Mesothelial cell of epicardium (in vitro differentiated cells): ENCODE results near the gene TMEM236. TPM values are rescaled to one million over a fixed set of nuclear protein-coding genes. Genes with fewer than 3 reads are reported as not detected.

Experiments used
- DNase-seq, 2 experiments: peaks; one replicate each; pipeline ENCODE4 v3.0.0; 2021; ENCODE audit warnings: low spot score in 2 of 2; ENCODE audit not compliant: unreplicated experiment in 2 of 2
- H3K27ac Mint-ChIP-seq: 2 replicates; pipeline ENCODE4 v1.8.0; 2021; ENCODE audit warnings: mixed read lengths
- H3K27me3 Mint-ChIP-seq: 2 replicates; pipeline ENCODE4 v1.8.0; 2021; ENCODE audit warnings: low read depth, mixed read lengths
- H3K36me3 Mint-ChIP-seq: 2 replicates; pipeline ENCODE4 v1.8.0; 2021; ENCODE audit warnings: mixed read lengths
- H3K4me1 Mint-ChIP-seq: 2 replicates; pipeline ENCODE4 v1.8.0; 2021; ENCODE audit warnings: mixed read lengths
- H3K4me3 Mint-ChIP-seq: 2 replicates; pipeline ENCODE4 v1.8.0; 2021; ENCODE audit warnings: mild to moderate bottlenecking, moderate library complexity, mixed read lengths
- H3K9me3 Mint-ChIP-seq: 2 replicates; pipeline ENCODE4 v1.8.0; 2021; ENCODE audit warnings: mixed read lengths
- total RNA-seq: library from RNA; stranded (reverse); gene quantifications from 3 replicates; pipeline ENCODE4 v1.2.1, GENCODE V29; 2021
- TF ChIP-seq, protein P1 (sequence below): fragments of 200-600 bp; sonication (generic); IDR thresholded peaks from one replicate; pipeline ENCODE4 v1.5.0; 2021; ENCODE audit warnings: antibody characterized with exemption; ENCODE audit not compliant: unreplicated experiment

TMEM236 gene
- total RNA-seq, 1 donor from 2014 or later = 0.04 TPM

DNA sequence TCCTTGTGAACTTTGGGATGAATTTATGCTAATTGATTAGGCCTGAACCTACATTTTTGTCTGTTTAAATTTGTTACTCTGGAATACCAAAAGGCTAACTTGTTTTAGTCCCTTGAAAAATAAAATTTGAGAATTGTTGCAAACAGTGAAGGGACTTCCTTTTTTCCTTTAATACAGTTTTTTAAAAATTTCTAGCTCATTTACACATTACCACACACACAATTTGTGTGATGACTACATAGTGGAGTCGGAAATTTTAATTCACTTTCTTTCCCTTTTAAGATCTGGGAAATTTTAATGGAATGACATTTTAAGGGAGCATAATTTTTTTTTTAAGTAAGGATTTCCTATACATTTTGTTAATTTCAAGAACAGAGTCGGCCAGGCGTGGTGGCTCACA is 8.6 kb upstream of the TMEM236 start:
- TF ChIP-seq, protein P1, sequence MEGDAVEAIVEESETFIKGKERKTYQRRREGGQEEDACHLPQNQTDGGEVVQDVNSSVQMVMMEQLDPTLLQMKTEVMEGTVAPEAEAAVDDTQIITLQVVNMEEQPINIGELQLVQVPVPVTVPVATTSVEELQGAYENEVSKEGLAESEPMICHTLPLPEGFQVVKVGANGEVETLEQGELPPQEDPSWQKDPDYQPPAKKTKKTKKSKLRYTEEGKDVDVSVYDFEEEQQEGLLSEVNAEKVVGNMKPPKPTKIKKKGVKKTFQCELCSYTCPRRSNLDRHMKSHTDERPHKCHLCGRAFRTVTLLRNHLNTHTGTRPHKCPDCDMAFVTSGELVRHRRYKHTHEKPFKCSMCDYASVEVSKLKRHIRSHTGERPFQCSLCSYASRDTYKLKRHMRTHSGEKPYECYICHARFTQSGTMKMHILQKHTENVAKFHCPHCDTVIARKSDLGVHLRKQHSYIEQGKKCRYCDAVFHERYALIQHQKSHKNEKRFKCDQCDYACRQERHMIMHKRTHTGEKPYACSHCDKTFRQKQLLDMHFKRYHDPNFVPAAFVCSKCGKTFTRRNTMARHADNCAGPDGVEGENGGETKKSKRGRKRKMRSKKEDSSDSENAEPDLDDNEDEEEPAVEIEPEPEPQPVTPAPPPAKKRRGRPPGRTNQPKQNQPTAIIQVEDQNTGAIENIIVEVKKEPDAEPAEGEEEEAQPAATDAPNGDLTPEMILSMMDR = no peak
- Mint-ChIP-seq H3K4me1 (no peaks in the 10 kb centered on the region), H3K9me3 (no peaks in the 10 kb centered on the region), H3K36me3 (no peaks in the 10 kb centered on the region), H3K27me3 (no peaks in the 10 kb centered on the region), H3K4me3 (no peak overlapping the region), H3K27ac (no peak overlapping the region)
- DNase-seq = no peak

DNA sequence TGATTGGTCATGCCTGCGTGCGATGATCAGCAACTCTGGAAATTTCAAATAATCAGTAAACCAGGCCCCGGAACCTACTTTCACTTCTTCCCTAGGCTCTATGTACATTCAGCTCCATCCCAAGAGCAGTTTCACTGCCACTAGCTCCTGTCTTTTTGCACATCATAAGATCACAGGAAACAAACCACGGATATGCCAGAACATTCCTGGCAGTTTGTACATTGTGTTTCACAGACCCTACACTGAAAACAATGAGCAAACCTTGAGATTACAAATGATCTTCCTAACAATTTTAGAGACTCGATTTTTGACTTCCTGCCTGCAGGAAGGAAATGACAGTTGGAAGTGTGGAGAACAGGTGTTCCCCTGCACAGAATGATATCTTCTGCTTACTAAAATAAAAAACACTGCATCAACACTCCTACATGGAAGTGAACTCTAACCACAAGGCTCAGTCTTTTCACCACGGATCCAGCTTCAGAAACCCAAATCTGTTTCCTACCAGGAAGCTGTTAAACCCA is 7.6 kb upstream of the TMEM236 start:
- no peaks in the 10 kb centered on the region for H3K9me3 Mint-ChIP-seq
- no peaks in the 10 kb centered on the region for H3K4me1 Mint-ChIP-seq
- TF ChIP-seq, protein P1 = no peak
- no peak overlapping the region for H3K27ac Mint-ChIP-seq
- no peak overlapping the region for H3K4me3 Mint-ChIP-seq
- no peaks in the 10 kb centered on the region for H3K36me3 Mint-ChIP-seq
- H3K27me3 Mint-ChIP-seq = no peaks in the 10 kb centered on the region
- no peak for DNase-seq

DNA sequence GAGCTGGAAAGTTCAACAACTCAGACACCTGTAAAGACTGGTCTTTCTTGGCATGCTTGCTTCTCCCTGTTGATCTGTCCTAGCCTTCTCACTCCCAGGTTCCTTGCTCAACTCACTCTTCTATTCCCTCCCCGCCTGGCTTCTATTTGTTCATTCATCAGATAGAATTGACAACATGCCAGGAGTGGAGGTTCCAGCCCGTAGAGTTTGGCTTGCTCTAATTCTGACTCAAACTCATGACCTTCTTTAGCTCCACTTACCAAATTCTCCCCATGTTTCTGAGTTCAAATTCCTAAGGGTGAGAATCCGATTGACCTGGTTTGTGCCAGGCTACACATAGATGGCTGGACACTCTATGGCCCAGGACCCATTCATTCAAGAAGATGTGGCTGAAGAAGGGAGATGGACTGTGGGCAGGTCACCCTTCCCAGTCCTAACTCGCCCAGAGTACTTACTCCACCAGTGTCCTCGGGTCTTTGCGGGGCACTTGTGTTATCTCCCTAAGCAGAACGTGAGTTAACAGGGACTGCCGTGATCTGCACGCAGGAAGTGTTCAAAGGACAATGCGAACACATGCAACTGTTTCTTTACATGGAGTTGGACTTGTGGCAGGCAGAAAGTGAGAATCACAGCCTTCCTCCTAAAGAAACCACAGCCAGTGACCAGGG is 4.0 kb upstream of the TMEM236 start:
- no peaks in the 10 kb centered on the region for H3K9me3 Mint-ChIP-seq
- no peak for DNase-seq
- H3K27me3 Mint-ChIP-seq = no peaks in the 10 kb centered on the region
- no peaks in the 10 kb centered on the region for H3K4me1 Mint-ChIP-seq
- H3K27ac Mint-ChIP-seq = no peak overlapping the region
- TF ChIP-seq, protein P1 = no peak
- H3K36me3 Mint-ChIP-seq = no peaks in the 10 kb centered on the region
- no peak overlapping the region for H3K4me3 Mint-ChIP-seq

DNA sequence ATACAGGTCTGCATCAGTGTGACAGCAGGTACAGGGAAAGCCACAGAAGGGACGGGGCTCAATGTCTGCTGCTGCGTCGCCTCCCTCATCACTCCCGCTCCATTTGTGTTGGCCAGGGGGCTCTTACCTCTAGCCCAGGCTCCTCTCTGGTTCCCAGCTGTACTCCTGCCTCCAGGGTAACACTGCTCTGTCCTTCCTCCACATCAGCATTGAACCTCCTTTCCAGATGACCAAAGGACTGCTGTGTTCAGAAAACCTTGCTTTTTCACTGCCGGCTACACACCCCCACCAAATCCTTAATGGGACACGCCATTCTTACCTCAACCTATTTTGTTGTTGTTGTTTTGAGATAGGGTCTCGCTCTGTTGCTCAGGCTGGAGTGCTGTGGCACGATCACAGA is 2.1 kb upstream of the TMEM236 start:
- Mint-ChIP-seq H3K9me3 (no peaks in the 10 kb centered on the region), H3K36me3 (no peaks in the 10 kb centered on the region), H3K4me1 (no peaks in the 10 kb centered on the region), H3K4me3 (no peak overlapping the region), H3K27me3 (no peaks in the 10 kb centered on the region), H3K27ac (no peak overlapping the region)
- no peak for DNase-seq
- TF ChIP-seq, protein P1 = no peak

DNA sequence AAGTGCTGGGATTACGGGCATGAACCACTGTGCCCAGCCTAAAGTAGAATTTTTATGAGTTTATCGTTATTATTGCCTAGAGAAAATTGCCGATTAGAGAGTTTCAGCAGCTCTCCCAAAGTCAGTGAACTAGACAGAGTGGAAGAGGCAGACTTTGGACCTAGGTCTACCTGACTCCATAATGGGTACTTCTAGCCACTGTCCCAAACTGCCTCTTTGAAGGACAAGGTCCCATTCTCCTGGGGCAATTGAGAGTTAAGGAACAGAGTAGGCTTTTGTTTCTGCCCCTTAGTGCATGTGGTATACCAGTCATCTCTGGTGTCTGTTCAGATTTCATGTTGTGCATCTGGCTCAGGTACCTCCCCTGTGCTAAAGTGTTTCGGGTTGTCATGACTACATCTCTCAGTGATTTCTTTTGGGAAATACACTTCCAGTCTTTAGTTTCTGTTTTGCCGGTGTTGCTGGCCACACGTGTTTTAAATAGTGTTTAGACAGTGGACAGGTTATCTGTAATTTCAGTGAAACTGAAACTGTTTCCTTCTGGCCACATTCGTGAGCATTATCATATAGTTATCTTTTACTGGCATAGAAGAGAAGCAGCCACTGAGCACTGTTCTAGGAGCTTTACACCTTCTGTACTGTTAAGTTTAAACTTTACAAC is 4.7 kb downstream of the TMEM236 start:
- no peaks in the 10 kb centered on the region for H3K27me3 Mint-ChIP-seq
- no peaks in the 10 kb centered on the region for H3K4me1 Mint-ChIP-seq
- DNase-seq = no peak
- TF ChIP-seq, protein P1 = no peak
- H3K4me3 Mint-ChIP-seq = no peak overlapping the region
- peaks cover 11% of the 10 kb centered on the region for H3K9me3 Mint-ChIP-seq
- H3K36me3 Mint-ChIP-seq = no peaks in the 10 kb centered on the region
- H3K27ac Mint-ChIP-seq = no peak overlapping the region
